Rectal smooth muscle tissue (tissue), 1 donor: ENCODE measurements around the gene FYN.

Source experiments
- H3K27ac ChIP-seq: one replicate; pipeline ENCODE4 v1.7.0; 2013; ENCODE audit warnings: low read depth, low read length, inconsistent platforms
- H3K27me3 ChIP-seq: one replicate; pipeline ENCODE4 v1.7.0; 2013; ENCODE audit warnings: low read length; ENCODE audit not compliant: control insufficient read depth, insufficient read depth
- H3K36me3 ChIP-seq: one replicate; pipeline ENCODE4 v1.7.0; 2013; ENCODE audit warnings: low read length; ENCODE audit not compliant: control insufficient read depth, insufficient read depth
- H3K4me1 ChIP-seq: one replicate; pipeline ENCODE4 v1.7.0; 2013; ENCODE audit warnings: low read length; ENCODE audit not compliant: control insufficient read depth, insufficient read depth
- H3K4me3 ChIP-seq: one replicate; pipeline ENCODE4 v1.7.0; 2013; ENCODE audit warnings: low read length
- H3K9ac ChIP-seq: one replicate; pipeline ENCODE4 v1.7.0; 2013; ENCODE audit warnings: low read length

FYN gene

GRCh38 chr6:111747396-111747795 is 125.9 kb downstream of the FYN start:
- H3K36me3 ChIP-seq: peaks cover under 1% of the 10 kb centered on the region
- no peaks in the 10 kb centered on the region for H3K4me1 ChIP-seq
- H3K27ac ChIP-seq: no peak overlapping the region
- H3K27me3 ChIP-seq: no peaks in the 10 kb centered on the region
- no peak overlapping the region for H3K4me3 ChIP-seq
- H3K9ac ChIP-seq: no peak overlapping the region

- Histone ChIP-seq H3K9ac (no peak overlapping the region), H3K4me3 (no peak overlapping the region), H3K36me3 (no peaks in the 10 kb centered on the region), H3K27me3 (no peaks in the 10 kb centered on the region), H3K4me1 (no peaks in the 10 kb centered on the region), H3K27ac (no peak overlapping the region)
Measured at GRCh38 chr6:111746983-111747382, 126.3 kb downstream of the FYN start.

DNA sequence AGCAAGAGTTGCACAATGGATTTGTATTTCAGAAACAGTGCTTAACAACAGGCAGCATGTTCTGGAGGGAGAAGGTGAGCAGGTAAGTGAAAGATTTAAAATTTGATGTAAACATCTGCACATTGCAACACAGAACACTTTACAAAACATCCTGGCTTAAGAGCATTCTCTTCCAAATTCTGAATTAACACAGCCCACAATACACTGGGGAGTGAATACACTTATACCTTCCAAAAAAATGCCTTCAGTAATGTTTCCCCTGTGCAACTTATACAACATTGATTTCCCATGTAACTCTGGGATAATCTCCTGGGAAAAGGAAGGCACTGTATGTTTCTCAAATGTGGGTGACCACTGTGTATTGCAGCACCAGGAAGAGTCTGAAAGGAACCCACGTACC is 127.6 kb downstream of the FYN start:
- H3K9ac ChIP-seq: no peak overlapping the region
- H3K27ac ChIP-seq: no peak overlapping the region
- H3K36me3 ChIP-seq: no peaks in the 10 kb centered on the region
- H3K4me3 ChIP-seq: no peak overlapping the region
- no peaks in the 10 kb centered on the region for H3K27me3 ChIP-seq
- H3K4me1 ChIP-seq: no peaks in the 10 kb centered on the region

GRCh38 chr6:111745186-111745585 is 128.1 kb downstream of the FYN start:
- no peak overlapping the region for H3K9ac ChIP-seq
- H3K27ac ChIP-seq: no peak overlapping the region
- H3K4me1 ChIP-seq: no peaks in the 10 kb centered on the region
- no peaks in the 10 kb centered on the region for H3K27me3 ChIP-seq
- H3K36me3 ChIP-seq: no peaks in the 10 kb centered on the region
- no peak overlapping the region for H3K4me3 ChIP-seq

DNA sequence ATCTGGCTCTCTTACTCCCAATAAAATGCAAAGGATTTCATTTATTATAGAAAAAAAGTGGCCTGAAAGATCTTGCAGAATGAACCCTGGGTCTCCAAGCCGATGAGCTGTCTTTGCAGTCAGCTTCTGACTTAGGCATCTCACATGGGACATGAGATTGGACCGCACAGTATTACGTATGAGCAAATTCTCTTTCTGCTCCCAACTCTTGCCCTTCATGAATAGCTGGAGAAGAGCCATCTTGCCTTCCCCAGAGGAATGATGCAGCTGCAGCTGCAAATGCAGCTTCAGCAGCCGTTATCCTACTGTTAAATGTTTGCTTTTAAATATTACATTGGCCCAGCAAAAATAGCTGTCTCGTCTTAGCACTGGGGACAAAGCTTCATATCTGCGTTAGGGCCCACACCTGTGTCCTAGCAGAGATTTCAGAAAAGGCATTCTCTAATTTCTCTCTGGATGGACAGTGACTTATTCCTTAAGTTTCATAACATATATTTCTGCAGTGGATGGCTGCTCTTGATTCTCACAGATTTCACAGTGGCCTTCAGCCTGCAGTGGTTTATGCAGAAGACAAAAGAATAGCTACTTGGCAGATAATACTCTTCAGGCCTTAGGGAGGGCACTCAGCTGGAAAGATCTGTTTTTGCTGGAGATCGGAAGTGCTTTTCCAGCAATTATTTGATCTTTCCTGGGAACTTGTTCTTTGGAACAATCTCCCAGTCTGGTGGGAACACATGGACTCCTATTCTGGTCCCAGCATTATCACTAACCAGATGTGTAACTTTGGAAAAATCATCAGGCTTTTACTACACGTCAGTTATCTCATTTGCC is 129.2 kb downstream of the FYN start:
- Histone ChIP-seq H3K9ac (no peak overlapping the region), H3K4me1 (no peaks in the 10 kb centered on the region), H3K27ac (no peak overlapping the region), H3K4me3 (no peak overlapping the region), H3K27me3 (no peaks in the 10 kb centered on the region), H3K36me3 (no peaks in the 10 kb centered on the region)

GRCh38 chr6:111743360-111743759 is 129.9 kb downstream of the FYN start:
- no peak overlapping the region for H3K9ac ChIP-seq
- H3K4me1 ChIP-seq: no peaks in the 10 kb centered on the region
- no peak overlapping the region for H3K4me3 ChIP-seq
- no peaks in the 10 kb centered on the region for H3K27me3 ChIP-seq
- no peak overlapping the region for H3K27ac ChIP-seq
- H3K36me3 ChIP-seq: no peaks in the 10 kb centered on the region

- Histone ChIP-seq H3K4me3 (no peak overlapping the region), H3K36me3 (no peaks in the 10 kb centered on the region), H3K27ac (no peak overlapping the region), H3K9ac (no peak overlapping the region), H3K27me3 (no peaks in the 10 kb centered on the region), H3K4me1 (no peaks in the 10 kb centered on the region)
Measured at GRCh38 chr6:111741177-111741952, 131.9 kb downstream of the FYN start.

- Histone ChIP-seq H3K27me3 (no peaks in the 10 kb centered on the region), H3K4me3 (no peak overlapping the region), H3K27ac (no peak overlapping the region), H3K9ac (no peak overlapping the region), H3K36me3 (no peaks in the 10 kb centered on the region), H3K4me1 (no peaks in the 10 kb centered on the region)
Measured at GRCh38 chr6:111740506-111740905, 132.7 kb downstream of the FYN start.

DNA sequence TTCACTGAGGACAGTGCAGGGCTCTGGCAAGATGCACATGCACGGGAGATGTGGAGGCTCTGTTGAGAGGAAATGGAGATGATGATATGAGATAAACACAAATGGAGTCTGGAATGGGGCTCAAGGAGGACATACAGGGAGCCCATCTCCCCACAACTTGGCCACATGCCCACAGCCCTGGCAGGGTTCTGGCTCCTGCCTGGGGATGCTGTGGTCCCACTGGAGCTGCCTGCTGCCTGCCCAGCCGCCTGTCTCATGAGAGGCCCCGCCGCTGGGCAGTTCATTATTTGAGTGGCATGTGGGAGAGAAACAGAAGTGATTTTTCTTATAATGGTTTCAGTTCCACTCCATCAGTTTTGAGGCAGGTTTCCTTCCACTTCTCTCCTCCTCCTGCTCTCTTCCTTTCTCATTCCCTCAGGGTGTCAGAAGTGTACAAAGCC is 134.0 kb downstream of the FYN start:
- H3K4me3 ChIP-seq: no peak overlapping the region
- no peak overlapping the region for H3K9ac ChIP-seq
- no peaks in the 10 kb centered on the region for H3K36me3 ChIP-seq
- H3K27me3 ChIP-seq: no peaks in the 10 kb centered on the region
- no peak overlapping the region for H3K27ac ChIP-seq
- no peaks in the 10 kb centered on the region for H3K4me1 ChIP-seq

DNA sequence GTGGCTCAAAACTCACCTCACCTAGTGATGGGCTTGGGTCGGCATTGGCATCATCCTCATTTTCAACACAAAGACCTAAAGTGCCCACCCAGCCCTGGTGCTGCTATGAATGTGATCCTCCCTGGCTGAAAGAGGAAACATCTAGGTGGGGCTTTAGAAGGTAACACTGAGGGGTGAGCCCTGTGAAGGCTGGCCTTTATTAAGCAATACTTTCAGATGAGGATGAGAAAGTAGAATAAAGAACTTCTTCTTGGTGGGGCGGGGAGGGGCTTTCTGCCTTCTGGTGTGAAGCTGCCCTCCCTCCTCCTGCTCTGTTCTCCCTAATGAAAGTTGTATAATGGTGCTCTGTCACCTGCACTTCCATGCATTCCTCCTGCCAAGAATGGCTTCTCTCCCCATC is 134.6 kb downstream of the FYN start:
- H3K4me1 ChIP-seq: no peaks in the 10 kb centered on the region
- no peak overlapping the region for H3K27ac ChIP-seq
- no peak overlapping the region for H3K9ac ChIP-seq
- no peak overlapping the region for H3K4me3 ChIP-seq
- no peaks in the 10 kb centered on the region for H3K27me3 ChIP-seq
- no peaks in the 10 kb centered on the region for H3K36me3 ChIP-seq

DNA sequence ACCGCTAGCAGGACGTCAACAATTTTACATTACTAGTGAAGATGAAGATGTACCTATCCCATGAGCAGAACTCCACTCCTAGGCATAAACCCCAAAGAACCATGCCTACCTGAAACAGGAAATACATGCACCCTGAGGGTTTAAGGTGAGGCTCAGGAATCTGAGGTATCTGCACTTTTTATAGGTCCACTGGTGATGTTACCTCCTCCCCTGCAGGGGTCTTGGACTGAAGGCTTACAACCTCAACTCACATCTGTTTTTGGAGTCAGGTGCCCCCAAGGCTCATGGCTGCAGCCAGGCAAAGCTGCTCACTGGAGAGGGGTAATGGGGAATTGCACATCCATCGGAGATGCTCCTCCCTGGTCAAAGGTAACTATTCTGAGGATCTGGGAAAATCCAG is 135.1 kb downstream of the FYN start:
- no peak overlapping the region for H3K9ac ChIP-seq
- H3K4me3 ChIP-seq: no peak overlapping the region
- no peaks in the 10 kb centered on the region for H3K4me1 ChIP-seq
- no peaks in the 10 kb centered on the region for H3K27me3 ChIP-seq
- no peaks in the 10 kb centered on the region for H3K36me3 ChIP-seq
- no peak overlapping the region for H3K27ac ChIP-seq

- no peaks in the 10 kb centered on the region for H3K27me3 ChIP-seq
- H3K36me3 ChIP-seq: no peaks in the 10 kb centered on the region
- H3K9ac ChIP-seq: no peak overlapping the region
- H3K4me1 ChIP-seq: no peaks in the 10 kb centered on the region
- no peak overlapping the region for H3K27ac ChIP-seq
- H3K4me3 ChIP-seq: no peak overlapping the region
Measured at GRCh38 chr6:111737065-111737521, 136.2 kb downstream of the FYN start.
